PC-3 (cell line): ENCODE measurements around the gene IFI44.

ENCODE experiments used
- CTCF ChIP-seq: fragments of 300-600 bp; sonication (generic); conservative IDR thresholded peaks from 2 replicates; pipeline ENCODE4 v1.5.1; 2017; ENCODE audit warnings: antibody characterized with exemption, low read depth, mild to moderate bottlenecking, low read length
- EZH2 ChIP-seq: fragments of 300-600 bp; sonication (generic); IDR thresholded peaks from one replicate; pipeline ENCODE4 v1.6.1; 2017; ENCODE audit warnings: antibody characterized with exemption, mild to moderate bottlenecking, low read length; ENCODE audit not compliant: unreplicated experiment

- TF ChIP-seq EZH2 (no peak), CTCF (no peak)
Observed at GRCh38 chr1:78619032-78619431, 30.6 kb upstream of the IFI44 start.
